AG09319 (cell line): ENCODE results near the gene TBC1D14.

Source experiments
- DNase-seq: peaks from one replicate; pipeline ENCODE4 v3.0.0-alpha.2; 2010; ENCODE audit warnings: low read depth; ENCODE audit errors: extremely low read depth
- CTCF ChIP-seq: IDR thresholded peaks from 2 replicates; pipeline ENCODE4 v1.5.1; 2011; ENCODE audit warnings: low read depth, mild to moderate bottlenecking, inconsistent platforms, low read length, moderate library complexity

Gene TBC1D14

GRCh38 chr4:7029212-7029611 lies 119.6 kb downstream of the TBC1D14 start:
- DNase-seq = no peak
- TF ChIP-seq CTCF = no peak

- TF ChIP-seq CTCF = no peak
- DNase-seq = no peak
Observed at GRCh38 chr4:7029921-7030320, 120.3 kb downstream of the TBC1D14 start.

GRCh38 chr4:7030856-7031255 lies 121.2 kb downstream of the TBC1D14 start:
- no peak for TF ChIP-seq CTCF
- DNase-seq = no peak

- no peak for DNase-seq
- no peak for TF ChIP-seq CTCF
Observed at GRCh38 chr4:7031558-7032449, 122.2 kb downstream of the TBC1D14 start.

- DNase-seq = no peak
- no peak for TF ChIP-seq CTCF
Observed at GRCh38 chr4:7032596-7032995, 123.0 kb downstream of the TBC1D14 start.

- DNase-seq = no peak
- no peak; the same call in 1 of the 2 replicates for TF ChIP-seq CTCF
Observed at GRCh38 chr4:7034262-7035081, 124.8 kb downstream of the TBC1D14 start.

GRCh38 chr4:7037425-7037824 lies 127.8 kb downstream of the TBC1D14 start:
- DNase-seq = no peak
- no peak for TF ChIP-seq CTCF
